Measurements from ENCODE around the gene TRAPPC2L. TPM values are rescaled to one million over a fixed set of nuclear protein-coding genes. Genes with fewer than 3 reads are reported as not detected.
"Not testable (repeated sequence)": the region's sequence is repeated elsewhere in the genome, so short reads cannot be mapped to it uniquely, and the experiment has no call there.

Gene TRAPPC2L
- polyA plus RNA-seq, 2 donors = 42.8 to 44.1 TPM

DNA sequence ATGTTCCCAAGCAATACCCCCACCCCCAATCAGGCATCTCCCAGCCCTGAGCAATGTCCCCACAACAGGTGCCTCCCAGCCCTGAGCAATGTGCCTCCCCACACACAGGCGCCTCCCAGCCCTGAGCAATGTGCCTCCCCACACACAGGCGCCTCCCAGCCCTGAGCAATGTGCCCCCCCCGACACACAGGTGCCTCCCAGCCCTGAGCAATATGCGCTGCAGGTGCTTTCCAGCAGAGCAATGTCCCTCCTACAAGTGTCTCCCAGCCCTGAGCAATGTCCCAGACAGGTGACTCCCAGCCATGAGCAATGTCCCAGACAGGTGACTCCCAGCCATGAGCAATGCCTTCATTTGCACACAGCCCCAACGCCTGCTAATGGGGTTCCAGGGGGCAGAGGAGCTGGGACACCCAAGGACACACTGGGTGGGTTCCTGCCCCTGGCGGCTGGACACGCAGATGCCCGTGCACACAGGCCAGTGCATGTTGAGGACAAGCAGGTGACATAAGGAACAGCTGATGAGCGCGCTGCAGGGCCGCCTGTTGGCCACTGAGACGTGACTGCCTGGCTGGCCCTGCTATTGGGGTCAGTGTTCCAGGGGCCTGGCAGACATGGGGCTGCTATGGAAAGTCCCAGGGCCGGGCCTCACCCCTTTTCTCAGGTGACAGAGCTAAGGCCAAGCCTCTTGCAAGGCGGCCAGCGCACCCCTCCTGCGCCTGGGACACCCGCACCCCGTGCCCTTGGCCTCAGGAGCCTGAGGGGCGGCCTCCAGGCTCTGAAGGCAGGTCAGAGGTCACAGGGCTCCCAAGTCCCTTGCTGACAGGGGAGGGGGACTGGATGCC, 36.4 kb downstream of the TRAPPC2L start:
- WGBS, 2 donors = 81 to 85% methylated on average over 15 to 19 of the region's 19 CpGs
- H3K9me3 ChIP-seq (ENCODE audit: control insufficient read depth in 2 of 2, insufficient read depth in 1 of 2, low read depth in 1 of 2, low read length in 1 of 2) = no peaks in the 10 kb centered on the region
- no peak overlapping the region for H3K4me3 ChIP-seq (ENCODE audit: low read depth in 1 of 2, low read length in 2 of 2)
- H3K36me3 ChIP-seq (ENCODE audit: control insufficient read depth in 2 of 2, insufficient read depth in 2 of 2, low read length in 1 of 2) = no peaks in the 10 kb centered on the region
- no peak overlapping the region for H3K27ac ChIP-seq (ENCODE audit: low read depth in 2 of 2, low read length in 1 of 2)
- no peaks in the 10 kb centered on the region for H3K27me3 ChIP-seq (ENCODE audit: control insufficient read depth in 1 of 2, insufficient read depth in 2 of 2, low read length in 2 of 2)
- peaks cover 0 to 3% of the 10 kb centered on the region in 2 donors for H3K4me1 ChIP-seq (ENCODE audit: control insufficient read depth in 2 of 2, insufficient read depth in 2 of 2, low read length in 1 of 2)

DNA sequence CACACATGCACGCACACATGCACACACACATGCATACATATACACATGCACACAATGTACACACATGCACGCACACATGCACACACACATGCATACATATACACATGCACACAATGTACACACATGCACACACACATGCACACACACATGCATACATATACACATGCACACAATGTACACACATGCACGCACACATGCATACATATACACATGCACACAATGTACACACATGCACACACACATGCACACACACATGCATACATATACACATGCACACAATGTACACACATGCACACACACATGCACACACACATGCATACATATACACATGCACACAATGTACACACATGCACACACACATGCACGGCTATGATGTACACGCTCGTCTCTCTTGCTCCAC, 37.3 kb downstream of the TRAPPC2L start:
- H3K27me3 ChIP-seq (ENCODE audit: control insufficient read depth in 1 of 2, insufficient read depth in 2 of 2, low read length in 2 of 2); H3K27ac ChIP-seq (ENCODE audit: low read depth in 2 of 2, low read length in 1 of 2); H3K9me3 ChIP-seq (ENCODE audit: control insufficient read depth in 2 of 2, insufficient read depth in 1 of 2, low read depth in 1 of 2, low read length in 1 of 2); H3K4me1 ChIP-seq (ENCODE audit: control insufficient read depth in 2 of 2, insufficient read depth in 2 of 2, low read length in 1 of 2); H3K36me3 ChIP-seq (ENCODE audit: control insufficient read depth in 2 of 2, insufficient read depth in 2 of 2, low read length in 1 of 2); H3K4me3 ChIP-seq (ENCODE audit: low read depth in 1 of 2, low read length in 2 of 2): not testable (repeated sequence)
- WGBS, 2 donors = 82 to 95% methylated on average over 4 of the region's 6 CpGs

DNA sequence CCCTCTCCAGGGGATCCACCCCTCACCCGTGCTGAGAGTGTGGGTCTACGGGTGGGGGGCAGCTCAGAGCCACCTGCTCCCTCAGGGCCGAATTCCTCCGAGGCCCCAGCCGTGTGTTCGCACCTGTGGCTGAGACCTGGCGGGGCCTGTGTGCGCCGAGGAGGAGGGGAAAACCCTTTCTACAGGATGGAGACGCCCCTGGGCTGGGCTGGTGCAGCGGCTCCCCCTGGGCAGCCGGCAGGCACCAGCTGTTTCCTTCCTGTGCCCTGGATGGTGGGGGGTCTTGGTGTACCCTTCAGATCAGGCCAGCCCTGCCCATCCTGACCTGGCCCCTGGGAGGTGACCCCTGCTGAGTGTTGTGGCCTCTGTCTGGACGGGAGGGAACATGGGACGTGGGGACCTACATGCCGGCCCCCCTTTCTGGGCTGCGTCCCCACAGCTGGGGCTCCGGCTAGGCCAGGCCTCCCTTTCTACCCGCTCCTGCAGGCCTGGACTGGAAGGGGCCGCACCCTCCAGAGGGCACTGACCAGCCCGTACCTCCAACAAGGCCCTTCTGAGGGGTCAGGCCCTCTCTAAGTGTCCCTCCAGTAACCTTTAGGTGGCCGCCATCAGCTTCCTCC, 37.9 kb downstream of the TRAPPC2L start:
- H3K9me3 ChIP-seq (ENCODE audit: control insufficient read depth in 2 of 2, insufficient read depth in 1 of 2, low read depth in 1 of 2, low read length in 1 of 2) = no peaks in the 10 kb centered on the region
- no peaks in the 10 kb centered on the region for H3K36me3 ChIP-seq (ENCODE audit: control insufficient read depth in 2 of 2, insufficient read depth in 2 of 2, low read length in 1 of 2)
- no peaks in the 10 kb centered on the region for H3K27me3 ChIP-seq (ENCODE audit: control insufficient read depth in 1 of 2, insufficient read depth in 2 of 2, low read length in 2 of 2)
- no peak overlapping the region for H3K27ac ChIP-seq (ENCODE audit: low read depth in 2 of 2, low read length in 1 of 2)
- H3K4me3 ChIP-seq (ENCODE audit: low read depth in 1 of 2, low read length in 2 of 2) = no peak overlapping the region
- WGBS, 2 donors = 66 to 71% methylated on average over 21 of the region's 21 CpGs
- H3K4me1 ChIP-seq (ENCODE audit: control insufficient read depth in 2 of 2, insufficient read depth in 2 of 2, low read length in 1 of 2) = peaks cover 0 to 3% of the 10 kb centered on the region in 2 donors

DNA sequence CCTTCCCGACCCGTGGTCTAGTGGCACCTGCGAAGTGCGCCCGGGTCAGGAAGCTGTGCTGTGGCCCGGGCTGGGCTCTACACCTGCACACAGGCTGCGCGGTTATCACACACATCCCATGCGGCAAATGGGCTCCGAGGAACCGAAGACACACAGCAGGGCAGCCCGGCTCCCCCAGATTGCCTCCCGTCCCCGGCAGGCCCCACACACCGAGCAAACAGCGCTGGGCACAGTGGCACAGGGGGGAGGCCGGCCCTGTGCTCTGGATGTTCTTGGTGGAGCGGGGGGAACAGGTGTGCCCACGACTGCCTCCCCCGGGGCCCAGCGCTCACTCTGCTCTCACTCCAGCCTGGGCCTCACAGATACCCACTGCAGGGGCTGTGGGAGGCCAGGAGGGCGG, 38.4 kb downstream of the TRAPPC2L start:
- Histone ChIP-seq H3K27me3 (ENCODE audit: control insufficient read depth in 1 of 2, insufficient read depth in 2 of 2, low read length in 2 of 2) (no peaks in the 10 kb centered on the region), H3K9me3 (ENCODE audit: control insufficient read depth in 2 of 2, insufficient read depth in 1 of 2, low read depth in 1 of 2, low read length in 1 of 2) (no peaks in the 10 kb centered on the region), H3K36me3 (ENCODE audit: control insufficient read depth in 2 of 2, insufficient read depth in 2 of 2, low read length in 1 of 2) (no peaks in the 10 kb centered on the region), H3K27ac (ENCODE audit: low read depth in 2 of 2, low read length in 1 of 2) (no peak overlapping the region), H3K4me3 (ENCODE audit: low read depth in 1 of 2, low read length in 2 of 2) (no peak overlapping the region), H3K4me1 (ENCODE audit: control insufficient read depth in 2 of 2, insufficient read depth in 2 of 2, low read length in 1 of 2) (peaks cover 0 to 3% of the 10 kb centered on the region in 2 donors)
- 91 to 92% methylated on average over 22 of the region's 22 CpGs for whole genome bisulfite sequencing, 2 donors

DNA sequence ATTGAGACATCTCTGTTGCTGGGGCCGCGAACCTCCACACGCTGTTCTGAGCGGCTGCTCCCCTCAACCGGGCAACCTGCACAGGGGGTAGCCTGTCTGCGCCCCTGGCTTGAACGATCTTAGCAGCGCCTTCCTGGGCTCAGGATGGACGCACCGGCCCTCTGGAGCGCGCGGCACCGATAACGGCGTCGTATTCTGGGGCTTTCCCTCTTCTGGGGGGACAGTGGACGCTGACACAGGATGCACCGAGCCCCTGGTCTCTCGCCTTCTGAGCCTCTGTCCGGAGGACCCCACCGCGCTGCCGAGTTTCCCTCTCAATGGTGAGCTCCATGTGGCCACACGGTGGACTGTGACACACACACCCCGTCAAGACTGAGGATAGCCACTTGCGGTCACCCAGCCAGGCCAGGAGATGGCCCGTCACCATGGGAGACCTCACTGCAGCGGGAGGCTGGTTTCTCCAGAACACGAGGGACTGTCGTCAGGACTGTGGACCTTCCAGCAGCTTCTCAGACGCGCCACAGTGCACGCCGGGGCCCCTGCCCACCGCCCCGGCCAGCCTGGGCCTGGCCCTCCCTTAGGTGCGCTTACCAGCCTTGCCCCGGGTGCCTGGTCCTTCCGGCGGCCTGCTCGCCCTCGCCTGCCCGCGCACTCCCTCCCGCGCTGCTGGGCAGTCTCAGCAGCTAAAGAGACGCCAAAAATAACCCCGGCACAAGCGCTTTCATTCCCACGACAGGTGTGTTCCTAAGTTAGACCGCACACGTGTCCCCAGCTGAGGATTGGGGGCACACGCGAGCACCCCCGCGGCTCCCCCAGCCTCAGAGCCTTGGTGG, 39.5 kb downstream of the TRAPPC2L start:
- WGBS, 2 donors = 86 to 88% methylated on average over 57 of the region's 57 CpGs
- Histone ChIP-seq H3K4me1 (ENCODE audit: control insufficient read depth in 2 of 2, insufficient read depth in 2 of 2, low read length in 1 of 2) (peaks cover 0 to 3% of the 10 kb centered on the region in 2 donors), H3K36me3 (ENCODE audit: control insufficient read depth in 2 of 2, insufficient read depth in 2 of 2, low read length in 1 of 2) (no peaks in the 10 kb centered on the region)

DNA sequence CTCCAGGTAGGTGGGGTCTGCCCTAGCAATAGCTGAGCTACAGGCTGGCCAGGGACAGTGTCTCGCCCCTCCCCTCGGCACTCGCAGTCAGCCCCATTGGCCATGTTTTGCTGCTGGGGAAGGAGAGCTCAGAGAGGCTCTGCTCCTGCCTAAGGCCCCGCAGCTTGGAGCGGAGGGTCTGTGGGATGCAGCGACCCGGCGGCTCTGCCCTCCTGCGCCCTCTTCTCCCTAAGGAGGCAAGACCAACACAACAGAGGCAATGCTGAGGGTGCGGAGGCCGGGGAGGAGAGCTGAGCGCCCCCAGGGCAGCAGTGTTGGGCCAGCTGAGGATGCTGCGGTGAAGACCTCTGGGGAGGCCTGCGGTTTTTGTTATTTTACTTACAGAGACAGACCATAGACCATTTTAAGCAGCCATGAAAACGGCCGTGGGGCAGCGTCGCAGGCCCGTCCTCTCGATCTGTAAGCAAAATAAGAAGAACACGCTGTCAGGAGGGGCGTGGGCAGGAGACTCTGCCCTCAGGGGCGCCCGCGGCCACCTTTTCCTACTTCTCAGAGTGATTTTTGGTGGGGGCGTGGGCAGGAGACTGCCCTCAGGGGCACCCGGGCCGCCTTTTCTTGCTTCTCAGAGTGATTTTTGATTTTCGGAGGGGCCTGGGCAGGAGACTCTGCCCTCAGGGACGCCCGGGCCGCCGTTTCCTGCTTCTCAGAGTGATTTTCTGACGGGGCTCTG, 40.9 kb downstream of the TRAPPC2L start:
- Histone ChIP-seq H3K9me3 (ENCODE audit: control insufficient read depth in 2 of 2, insufficient read depth in 1 of 2, low read depth in 1 of 2, low read length in 1 of 2) (no peaks in the 10 kb centered on the region), H3K27ac (ENCODE audit: low read depth in 2 of 2, low read length in 1 of 2) (no peak overlapping the region), H3K4me1 (ENCODE audit: control insufficient read depth in 2 of 2, insufficient read depth in 2 of 2, low read length in 1 of 2) (no peaks in the 10 kb centered on the region), H3K4me3 (ENCODE audit: low read depth in 1 of 2, low read length in 2 of 2) (no peak overlapping the region), H3K36me3 (ENCODE audit: control insufficient read depth in 2 of 2, insufficient read depth in 2 of 2, low read length in 1 of 2) (no peaks in the 10 kb centered on the region), H3K27me3 (ENCODE audit: control insufficient read depth in 1 of 2, insufficient read depth in 2 of 2, low read length in 2 of 2) (no peaks in the 10 kb centered on the region)
- 85% methylated on average over 34 of the region's 34 CpGs for WGBS, 2 donors

More for the DNA sequence above, 39.5 kb downstream of the TRAPPC2L start:
- Histone ChIP-seq H3K4me3 (ENCODE audit: low read depth in 1 of 2, low read length in 2 of 2) (no peak overlapping the region), H3K9me3 (ENCODE audit: control insufficient read depth in 2 of 2, insufficient read depth in 1 of 2, low read depth in 1 of 2, low read length in 1 of 2) (no peaks in the 10 kb centered on the region), H3K27ac (ENCODE audit: low read depth in 2 of 2, low read length in 1 of 2) (no peak overlapping the region), H3K27me3 (ENCODE audit: control insufficient read depth in 1 of 2, insufficient read depth in 2 of 2, low read length in 2 of 2) (no peaks in the 10 kb centered on the region)

DNA sequence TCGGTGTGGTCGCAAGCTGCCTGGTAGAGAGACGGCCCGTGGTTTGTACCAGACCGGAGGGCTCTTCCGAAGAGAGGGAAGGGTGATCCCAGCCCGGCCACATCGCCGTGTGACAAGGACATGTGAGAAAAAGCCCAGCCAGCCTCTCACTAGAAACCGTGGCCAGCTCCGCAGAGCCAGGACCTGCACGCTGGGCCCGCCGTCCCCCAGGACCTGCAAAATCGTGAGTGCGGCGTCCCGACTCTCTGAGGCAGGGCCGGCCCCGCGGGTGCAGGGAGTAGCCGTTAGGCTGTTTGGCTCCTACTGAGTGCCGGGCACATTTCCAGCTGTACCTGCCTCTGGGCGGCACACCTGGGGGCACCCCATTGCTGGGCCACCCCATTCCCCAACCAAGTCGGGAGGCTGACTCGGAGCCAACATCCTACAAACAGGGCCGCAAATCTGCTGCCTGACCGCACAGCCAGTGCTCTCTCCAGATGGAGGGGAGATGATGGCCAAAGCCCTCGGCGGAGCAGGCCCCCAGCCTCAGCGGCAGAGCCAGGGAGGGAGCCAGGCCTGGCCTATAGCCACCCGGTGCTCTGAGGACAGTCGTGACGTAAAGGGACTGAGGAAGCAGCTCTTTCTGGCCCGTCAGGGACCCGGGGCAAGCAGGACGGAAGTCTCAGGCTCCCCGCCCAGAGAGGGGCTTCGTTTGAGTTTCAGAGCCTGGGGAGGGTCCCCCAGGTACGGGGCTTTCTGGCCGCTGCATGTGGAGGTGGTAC, 43.2 kb downstream of the TRAPPC2L start:
- 71 to 78% methylated on average over 41 of the region's 41 CpGs for WGBS, 2 donors
- Histone ChIP-seq H3K4me1 (ENCODE audit: control insufficient read depth in 2 of 2, insufficient read depth in 2 of 2, low read length in 1 of 2) (no peaks in the 10 kb centered on the region), H3K4me3 (ENCODE audit: low read depth in 1 of 2, low read length in 2 of 2) (no peak overlapping the region), H3K27ac (ENCODE audit: low read depth in 2 of 2, low read length in 1 of 2) (no peak overlapping the region), H3K36me3 (ENCODE audit: control insufficient read depth in 2 of 2, insufficient read depth in 2 of 2, low read length in 1 of 2) (no peaks in the 10 kb centered on the region), H3K9me3 (ENCODE audit: control insufficient read depth in 2 of 2, insufficient read depth in 1 of 2, low read depth in 1 of 2, low read length in 1 of 2) (no peaks in the 10 kb centered on the region), H3K27me3 (ENCODE audit: control insufficient read depth in 1 of 2, insufficient read depth in 2 of 2, low read length in 2 of 2) (no peaks in the 10 kb centered on the region)

DNA sequence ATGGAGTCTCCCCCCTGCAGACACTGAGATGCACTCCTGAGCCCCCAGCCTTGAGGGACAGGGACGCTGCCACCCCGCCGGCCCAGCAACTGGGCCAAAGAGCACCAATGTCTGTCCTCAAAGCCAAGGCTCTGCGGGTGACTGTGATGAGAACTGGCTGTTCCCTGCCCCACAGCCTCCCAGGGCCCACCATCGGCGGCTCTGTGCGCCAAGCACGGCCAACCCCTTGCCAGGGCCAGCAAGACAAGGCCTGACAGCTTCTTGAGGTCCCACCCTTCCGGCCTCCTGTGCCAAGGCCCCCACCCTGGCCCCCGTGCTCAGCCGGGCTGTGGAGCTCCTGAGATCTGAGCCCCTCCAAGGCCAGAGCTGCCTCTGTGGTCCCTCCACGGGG, 43.7 kb downstream of the TRAPPC2L start:
- Histone ChIP-seq H3K27me3 (ENCODE audit: control insufficient read depth in 1 of 2, insufficient read depth in 2 of 2, low read length in 2 of 2) (no peaks in the 10 kb centered on the region), H3K36me3 (ENCODE audit: control insufficient read depth in 2 of 2, insufficient read depth in 2 of 2, low read length in 1 of 2) (no peaks in the 10 kb centered on the region), H3K27ac (ENCODE audit: low read depth in 2 of 2, low read length in 1 of 2) (no peak overlapping the region), H3K4me3 (ENCODE audit: low read depth in 1 of 2, low read length in 2 of 2) (no peak overlapping the region), H3K9me3 (ENCODE audit: control insufficient read depth in 2 of 2, insufficient read depth in 1 of 2, low read depth in 1 of 2, low read length in 1 of 2) (no peaks in the 10 kb centered on the region), H3K4me1 (ENCODE audit: control insufficient read depth in 2 of 2, insufficient read depth in 2 of 2, low read length in 1 of 2) (no peaks in the 10 kb centered on the region)
- WGBS, 2 donors = 73 to 75% methylated on average over 12 of the region's 12 CpGs

All from esophagus (tissue), 2 donors.